GM18507 (cell line): ENCODE measurements around the gene DMKN.
"Not testable (repeated sequence)": the region's sequence is repeated elsewhere in the genome, so short reads cannot be mapped to it uniquely, and the experiment has no call there.

Experiments used
- DNase-seq: peaks from one replicate; pipeline ENCODE4 v3.0.0; 2011; ENCODE audit warnings: low read depth; ENCODE audit not compliant: insufficient read length; ENCODE audit errors: extremely low spot score
- FAIRE-seq: peaks from 2 replicates; lab custom pipeline; 2011; peaks lifted over from hg19 to GRCh38; lab: Jason Lieb, UNC

DMKN gene

DNA sequence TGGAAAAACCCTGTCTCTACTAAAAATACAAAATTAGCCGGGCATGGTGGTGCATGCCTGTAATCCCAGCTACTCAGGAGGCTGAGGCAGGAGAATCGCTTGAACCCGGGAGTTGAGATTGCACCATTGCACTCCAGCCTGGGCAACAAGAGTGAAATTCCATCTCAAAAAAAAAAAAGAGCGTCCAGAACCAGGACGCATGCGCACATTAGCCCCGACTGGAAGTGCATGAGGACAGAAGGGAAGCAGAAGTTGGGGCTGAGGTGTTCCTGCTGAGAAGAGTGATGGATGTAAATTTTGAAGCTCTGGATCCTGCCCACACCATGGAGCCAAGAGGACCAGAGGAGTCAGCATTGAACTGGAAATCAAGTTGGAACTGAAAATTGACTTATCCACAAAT is 38.9 kb downstream of the DMKN start:
- FAIRE-seq, DNase-seq: not testable (repeated sequence)

DNA sequence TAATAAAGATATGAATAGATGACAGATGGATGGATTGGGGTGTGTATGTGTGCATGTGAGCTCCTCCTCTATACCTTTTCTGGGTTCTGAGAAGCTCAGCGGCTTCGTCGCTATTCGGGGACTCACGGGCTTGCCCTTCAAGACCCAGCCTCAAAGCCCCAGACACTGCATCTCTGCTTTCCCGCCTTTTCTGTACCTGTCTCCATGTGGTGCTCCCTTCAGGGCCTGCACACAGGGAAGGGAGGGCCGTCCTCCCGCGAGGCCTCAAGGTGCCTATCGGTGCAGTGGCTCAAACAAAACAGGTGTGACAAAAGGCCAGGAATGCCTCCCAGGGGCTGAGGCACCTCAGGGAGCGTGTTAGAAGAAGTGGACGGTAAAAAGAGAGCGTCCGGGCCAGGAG is 39.3 kb downstream of the DMKN start:
- DNase-seq (no peak), FAIRE-seq (no peak)

DNA sequence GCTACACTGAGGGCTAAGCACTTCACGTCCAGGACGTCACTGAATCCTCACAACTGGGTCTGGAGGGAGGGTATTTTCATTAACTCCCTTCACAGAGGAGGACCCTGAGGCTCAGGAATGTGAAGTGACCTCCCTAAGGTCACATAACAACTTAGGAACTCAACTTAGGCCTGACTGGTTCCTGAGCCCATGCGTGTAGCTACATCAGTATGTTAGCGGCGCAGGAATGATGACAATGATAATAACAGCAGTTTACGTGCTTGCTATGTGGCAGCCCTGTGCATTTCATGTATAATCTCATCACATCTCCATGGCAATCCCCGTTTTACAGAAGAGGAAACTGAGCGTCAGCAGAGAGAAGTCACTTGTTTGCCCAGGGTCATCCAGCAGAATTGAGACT is 41.5 kb downstream of the DMKN start:
- DNase-seq: no peak
- no peak for FAIRE-seq

DNA sequence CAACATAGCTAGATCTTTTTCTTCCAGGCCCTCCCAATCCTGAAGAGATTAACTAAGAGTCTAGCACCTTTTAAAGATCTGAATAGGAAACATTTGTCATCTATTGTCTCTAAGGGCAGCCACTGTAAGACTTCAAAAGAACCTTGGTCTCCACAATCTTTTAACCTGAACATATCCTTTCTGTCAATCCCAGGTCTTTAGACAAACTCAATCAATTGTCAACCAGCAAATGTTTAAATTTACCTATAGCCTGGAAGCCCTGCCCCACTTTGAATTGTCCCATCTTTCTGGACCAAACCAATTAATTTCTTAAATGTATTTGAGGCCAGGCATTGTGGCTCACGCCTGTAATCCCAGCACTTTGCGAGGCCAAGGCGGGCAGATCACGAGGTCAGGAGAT is 42.4 kb downstream of the DMKN start:
- not testable (repeated sequence) for FAIRE-seq, DNase-seq

DNA sequence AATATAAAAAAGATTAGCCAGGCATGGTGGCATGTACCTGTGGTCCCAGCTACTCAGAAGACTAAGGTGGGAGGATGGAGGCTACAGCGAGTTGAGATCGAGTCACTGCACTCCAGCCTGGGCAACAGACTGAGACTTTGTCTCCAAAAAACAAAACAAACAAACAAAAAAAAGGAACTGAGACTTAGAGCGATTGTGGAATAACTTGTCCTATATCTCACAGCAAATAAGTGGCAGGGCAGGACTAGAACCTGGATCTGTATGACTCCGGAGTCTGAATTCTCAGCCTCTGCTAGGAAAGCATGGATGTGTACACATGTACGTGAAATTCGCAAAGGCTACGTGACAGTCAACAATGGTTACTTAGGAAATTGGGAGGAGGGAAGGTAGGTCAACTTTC is 43.3 kb downstream of the DMKN start:
- FAIRE-seq (peak; percentile 70), DNase-seq (no peak)

DNA sequence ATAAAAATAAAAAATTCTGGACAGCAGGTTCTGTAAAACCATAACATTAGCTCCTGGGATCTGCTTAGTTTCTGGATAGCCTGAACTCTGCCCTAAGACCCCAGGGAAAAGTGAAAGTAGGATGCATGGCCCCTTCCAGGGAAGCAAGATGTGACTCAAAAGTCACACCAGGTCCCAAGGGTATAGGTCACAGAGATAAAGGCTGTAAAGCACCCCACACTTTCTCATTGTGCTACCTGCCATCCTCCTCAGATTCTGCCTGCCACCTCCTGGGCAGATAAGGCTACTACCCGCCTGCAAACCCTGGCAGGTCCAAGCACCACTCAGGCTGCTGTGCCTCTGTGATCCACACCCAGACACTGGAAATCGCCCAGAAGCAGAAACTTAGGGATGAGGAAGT is 44.8 kb downstream of the DMKN start:
- FAIRE-seq: peak; percentile 91
- peak; percentile 78 for DNase-seq

DNA sequence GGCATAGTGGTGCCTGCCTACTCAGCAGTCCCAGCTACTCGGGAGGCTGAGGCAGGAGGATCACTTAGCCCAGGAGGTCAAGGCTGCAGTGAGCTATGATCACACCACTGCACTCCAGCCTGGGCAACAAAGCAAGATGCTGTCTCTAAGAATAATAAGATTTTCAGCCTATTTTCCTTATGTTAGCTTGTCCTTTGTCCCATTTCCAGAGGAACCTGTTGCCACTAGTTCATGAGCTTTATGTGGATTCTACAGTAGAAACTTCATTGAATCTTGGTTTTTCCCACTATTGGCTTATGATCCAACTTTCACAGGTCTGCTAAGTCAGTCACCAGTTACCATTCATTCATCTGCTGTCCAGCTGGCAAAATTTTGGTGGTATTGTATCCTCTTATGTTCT is 47.2 kb downstream of the DMKN start:
- FAIRE-seq (no peak), DNase-seq (no peak)

DNA sequence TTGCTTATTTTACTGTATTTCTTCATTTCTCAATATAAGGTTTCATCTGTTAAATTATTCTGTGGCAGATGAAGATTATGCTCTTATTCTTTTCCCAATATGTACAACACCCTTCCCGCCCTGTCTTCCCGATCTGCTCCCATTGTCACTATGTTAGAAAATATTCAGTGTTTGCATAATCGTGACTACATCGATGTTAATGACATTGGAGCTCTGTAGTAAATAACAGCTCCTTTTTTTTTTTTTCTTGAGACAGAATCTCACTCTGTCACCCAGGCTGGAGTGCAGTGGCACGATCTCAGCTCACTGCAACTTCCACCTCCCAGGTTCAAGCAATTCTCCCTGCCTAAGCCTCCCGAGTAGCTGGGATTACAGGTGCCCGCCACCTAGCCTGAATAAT is 50.5 kb downstream of the DMKN start:
- FAIRE-seq, DNase-seq: not testable (repeated sequence)

DNA sequence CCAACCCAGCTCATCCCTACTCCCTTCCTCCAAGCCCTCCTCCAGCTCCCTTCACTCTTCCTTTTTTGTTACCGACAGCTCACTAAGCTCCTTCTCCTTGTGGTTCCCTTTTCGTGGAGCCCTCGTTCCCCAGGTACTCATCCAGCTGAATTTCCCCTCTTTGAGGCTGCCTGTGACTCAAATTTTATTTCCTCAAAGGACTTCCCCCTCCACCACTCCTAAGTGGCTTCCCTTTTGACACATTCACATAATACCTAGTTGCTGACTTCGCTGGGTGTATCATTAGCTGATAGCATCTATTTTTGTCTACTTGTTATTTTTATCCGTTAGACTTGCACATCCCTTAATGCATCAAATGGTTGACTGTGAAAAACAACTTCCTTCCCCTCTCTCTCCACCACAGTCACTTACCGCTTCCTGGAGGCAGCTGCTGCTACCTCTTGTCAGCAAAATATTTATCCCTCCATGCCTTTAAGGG is 50.9 kb downstream of the DMKN start:
- FAIRE-seq (peak; percentile 100), DNase-seq (no peak)

DNA sequence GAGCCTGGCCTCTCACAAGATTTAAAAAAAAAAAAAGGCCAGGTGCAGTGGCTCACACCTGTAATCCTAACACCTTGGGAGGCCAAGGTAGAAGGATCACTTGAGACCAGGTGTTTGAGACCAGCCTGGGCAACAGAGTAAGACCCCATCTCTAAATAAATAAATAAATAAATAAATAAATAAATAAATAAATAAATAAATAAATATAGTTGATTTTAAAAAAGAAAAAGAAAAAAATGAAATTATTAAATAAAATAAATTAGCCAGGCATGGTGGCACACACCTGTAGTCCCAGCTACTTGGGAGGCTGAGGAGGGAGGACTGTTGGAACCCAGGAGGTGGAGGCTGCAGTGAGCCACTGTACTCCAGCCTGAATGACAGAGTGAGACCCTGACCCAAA is 51.7 kb downstream of the DMKN start:
- FAIRE-seq, DNase-seq: not testable (repeated sequence)

DNA sequence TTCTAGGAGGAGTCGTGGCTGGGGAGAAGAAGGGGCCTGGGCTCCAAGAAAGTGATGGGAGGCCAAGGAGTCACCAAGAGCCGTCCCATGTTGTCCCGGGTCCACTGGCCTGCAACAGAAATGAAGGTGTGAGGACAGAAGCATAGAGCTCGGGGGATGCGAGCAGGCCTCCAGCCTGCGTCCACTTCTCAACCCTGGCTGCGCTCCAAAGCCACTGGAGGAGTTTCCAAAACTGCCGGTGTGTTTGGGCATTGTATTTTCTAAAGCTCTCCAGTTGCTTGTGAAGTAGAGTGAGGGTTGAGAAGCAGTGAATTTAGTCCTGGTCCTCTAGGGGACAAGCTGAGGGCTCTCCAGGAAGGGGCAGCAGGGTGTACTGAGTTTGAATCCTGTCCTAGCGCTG is 52.4 kb downstream of the DMKN start:
- DNase-seq: no peak

DNA sequence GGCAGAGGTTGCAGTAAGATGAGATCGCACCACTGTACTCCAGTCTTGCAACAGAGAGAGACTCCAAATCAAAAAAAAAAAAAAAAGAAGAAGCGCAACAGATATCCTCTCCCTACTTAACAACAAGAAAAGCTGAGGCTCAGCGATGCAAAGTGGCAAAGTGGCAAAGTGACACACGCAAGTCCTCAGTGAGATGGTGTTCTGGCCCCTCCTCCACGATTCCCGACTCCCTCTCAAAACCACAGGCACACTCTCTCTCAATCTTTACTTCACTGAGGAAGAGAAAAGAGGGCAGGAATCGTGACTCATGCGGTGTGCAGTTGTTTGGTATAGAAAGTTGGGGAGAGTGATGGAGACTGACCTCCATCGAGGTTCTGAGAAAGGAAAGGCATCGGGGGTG is 52.8 kb downstream of the DMKN start:
- DNase-seq: no peak
- peak; percentile 83 for FAIRE-seq

More for the DNA sequence above, 52.4 kb downstream of the DMKN start:
- no peak for FAIRE-seq

DNA sequence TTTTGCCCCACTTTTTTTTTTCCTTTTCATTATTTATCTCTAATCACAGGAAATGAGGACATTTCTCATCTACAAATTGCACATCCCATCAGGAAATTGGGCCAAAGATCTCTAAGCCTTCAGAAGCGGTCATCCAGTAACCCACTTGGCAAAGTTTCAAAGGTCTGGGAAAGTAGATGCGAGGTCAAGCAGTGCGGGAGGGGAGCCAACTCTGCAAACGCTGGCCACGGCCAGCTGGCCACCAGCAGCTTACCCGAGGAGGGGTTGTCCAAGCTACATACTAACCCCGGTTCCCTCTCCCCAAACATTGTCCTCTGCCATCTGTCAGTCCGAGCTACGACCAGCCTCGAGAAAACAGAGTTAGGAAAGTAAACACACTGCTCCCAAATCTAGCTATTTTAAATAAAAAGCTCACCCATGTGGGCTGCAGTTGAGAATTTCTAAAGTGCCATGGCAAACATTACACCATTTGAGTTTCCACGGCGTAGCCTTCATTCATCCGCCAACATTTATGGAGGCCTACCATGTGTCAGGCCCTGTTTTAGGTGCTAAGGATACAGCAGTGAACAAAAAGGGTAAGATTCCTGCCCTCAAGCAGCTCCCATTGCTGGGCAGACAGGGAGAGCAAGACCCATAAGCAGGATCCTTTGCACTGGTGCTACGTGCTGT is 53.9 kb downstream of the DMKN start:
- FAIRE-seq (peak; percentile 47), DNase-seq (no peak)

DNA sequence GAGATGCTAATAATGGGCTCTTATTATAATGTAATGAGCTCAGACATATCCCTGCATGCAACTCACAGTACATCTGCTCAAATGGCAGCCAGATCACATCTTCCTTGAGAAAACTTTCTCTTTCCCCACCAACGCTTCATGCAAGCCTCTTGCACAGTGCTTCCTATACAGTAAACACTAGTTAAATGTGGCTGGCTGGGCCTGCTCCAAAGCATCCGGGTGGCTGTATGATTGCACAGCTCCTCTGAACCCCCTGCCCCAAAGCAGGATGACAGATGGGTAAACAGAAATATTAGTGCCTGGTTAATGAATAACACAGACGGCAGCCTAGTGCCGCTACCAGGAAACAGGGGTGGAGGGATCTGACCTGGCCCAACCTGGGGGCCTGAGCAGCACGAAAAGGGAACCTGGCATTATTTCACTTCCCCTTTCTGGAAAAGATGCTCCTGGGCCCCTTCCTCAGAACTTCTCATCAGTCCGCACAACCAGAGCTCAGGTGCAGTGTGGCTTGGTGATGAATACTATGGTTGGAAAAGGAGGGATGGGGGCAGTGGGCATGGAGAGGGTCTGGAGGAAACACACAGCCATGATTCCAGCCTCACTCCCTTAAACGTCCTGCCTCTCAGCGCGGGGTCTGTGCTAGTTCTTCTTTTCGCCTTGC is 54.6 kb downstream of the DMKN start:
- DNase-seq (no peak), FAIRE-seq (peak; percentile 97)

DNA sequence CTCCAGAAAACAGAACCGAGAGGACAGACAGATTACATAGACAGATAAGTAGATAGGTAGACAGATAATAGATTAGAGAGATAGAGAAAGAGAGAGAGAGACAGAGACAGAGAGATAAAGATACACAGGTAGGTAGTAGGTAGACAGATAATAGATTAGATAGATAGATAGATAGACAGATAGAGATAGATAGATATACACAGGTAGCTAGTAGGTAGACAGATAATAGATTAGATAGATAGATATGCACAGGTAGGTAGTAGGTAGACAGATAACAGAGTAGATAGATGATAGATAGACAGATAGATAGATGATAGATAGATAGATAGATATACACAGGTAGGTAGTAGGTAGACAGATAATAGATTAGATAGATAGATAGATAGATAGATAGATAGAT is 55.3 kb downstream of the DMKN start:
- no peak for FAIRE-seq

DNA sequence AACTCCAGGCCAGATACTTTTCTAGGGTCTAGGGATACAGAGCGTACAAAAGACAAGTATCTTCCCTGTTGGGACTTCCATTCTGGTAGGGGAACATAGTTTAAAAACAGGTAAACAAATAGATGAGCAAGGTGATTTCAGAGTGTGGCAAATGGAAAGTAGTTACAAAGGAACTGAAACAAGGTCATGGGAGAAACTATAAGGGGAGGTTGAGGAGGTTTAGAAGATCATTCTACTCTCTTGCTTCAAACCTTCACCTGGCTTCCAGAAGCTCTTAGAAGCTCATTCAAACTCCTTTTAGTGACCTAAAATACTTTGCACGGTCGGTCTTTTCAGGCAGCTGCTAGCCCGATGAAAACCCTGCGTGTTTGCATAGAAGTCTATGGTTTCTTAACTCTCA is 56.3 kb downstream of the DMKN start:
- no peak for DNase-seq
- peak; percentile 94 for FAIRE-seq

More for the DNA sequence above, 55.3 kb downstream of the DMKN start:
- DNase-seq: no peak

DNA sequence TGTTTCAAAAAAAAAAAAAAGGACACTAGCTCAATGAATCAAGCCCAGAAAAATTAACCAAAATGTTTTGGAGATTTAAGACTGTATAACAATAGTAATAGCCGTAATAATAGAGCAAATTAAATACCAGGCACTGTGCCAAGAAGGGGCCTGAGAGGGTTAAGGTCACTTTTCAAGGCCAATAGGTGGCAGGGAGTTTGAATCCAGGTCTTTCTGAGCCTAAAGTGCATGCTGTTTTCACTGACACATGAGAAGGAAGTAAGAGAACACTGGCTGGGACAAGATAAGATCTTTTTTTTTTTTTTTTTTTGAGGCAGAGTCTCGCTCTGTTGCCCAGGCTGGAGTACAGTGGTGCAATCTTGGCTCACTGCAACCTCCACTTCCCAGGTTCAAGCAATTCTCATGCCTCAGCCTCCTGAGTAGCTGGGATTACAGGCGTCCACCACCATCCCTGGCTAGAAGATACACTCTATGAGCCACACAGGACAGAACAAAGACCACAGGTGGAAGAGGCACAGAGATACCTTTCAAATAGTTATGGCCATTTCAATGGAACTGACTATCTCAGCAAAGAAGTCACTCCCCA is 57.7 kb downstream of the DMKN start:
- DNase-seq: no peak

DNA sequence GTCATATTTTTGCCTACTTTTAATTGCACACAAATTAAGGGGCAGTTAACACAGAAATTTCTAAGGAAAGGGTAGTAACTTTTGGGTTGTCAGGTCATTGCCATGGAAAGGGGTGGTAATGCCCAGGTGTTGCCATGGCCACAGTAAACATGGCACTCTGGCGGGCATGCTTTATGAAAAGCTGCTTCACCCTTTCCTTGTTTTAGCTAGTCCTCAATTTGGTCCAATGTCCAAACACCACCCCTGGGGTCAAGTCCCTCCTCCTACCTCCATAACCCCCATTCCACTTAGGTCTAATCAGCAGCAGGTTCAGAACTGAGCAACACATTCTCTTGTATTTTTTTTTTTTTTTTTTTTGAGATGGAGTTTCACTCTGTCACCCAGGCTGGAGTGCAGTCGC is 58.8 kb downstream of the DMKN start:
- FAIRE-seq (no peak), DNase-seq (no peak)

More for the DNA sequence above, 57.7 kb downstream of the DMKN start:
- no peak for FAIRE-seq

DNA sequence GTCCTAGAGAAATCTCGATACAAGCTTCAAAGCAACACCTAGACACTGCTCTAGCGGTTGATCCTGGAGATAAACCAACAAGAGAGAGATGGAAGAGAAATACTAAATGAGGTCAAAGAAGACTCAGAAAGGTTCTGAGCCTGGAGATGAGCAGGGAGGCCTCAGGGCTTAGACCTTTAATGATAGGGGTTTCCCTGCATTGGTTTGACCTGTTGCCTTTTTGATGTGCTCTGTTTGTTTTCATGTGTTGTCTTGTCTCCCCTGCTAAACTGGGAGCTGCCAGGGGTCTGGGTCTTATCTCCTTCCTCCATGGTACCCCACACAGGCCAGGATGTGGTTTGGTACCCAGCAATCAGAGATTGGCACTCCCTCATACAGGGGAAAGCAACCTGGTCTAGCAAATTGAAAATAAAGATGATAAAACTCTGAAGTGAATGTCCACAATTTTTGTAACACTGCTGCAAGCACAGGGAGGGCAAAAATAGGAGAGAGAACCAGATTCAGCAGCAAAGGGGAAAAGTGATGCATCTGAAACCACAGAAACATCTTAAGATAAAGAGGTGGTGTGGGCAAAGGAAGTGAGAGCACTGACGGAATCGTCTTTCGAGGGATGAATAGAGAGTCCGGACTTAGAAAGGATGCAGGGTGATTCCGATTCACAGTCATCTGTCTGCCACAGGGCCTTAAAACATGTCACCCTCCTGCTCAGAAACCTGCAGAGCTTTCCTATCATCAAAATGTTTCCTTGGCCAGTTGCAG is 61.9 kb downstream of the DMKN start:
- no peak for DNase-seq
- FAIRE-seq: peak; percentile 99
